Heart left ventricle (tissue), 13 donors: ENCODE results near the gene CROCC.

Experiments
- POLR2A ChIP-seq, 2 donors: fragments of 450-650 bp; IDR thresholded peaks; one replicate each; pipeline ENCODE4 v1.6.1; 2017; ENCODE audit warnings: antibody characterized with exemption in 2 of 2, mild to moderate bottlenecking in 2 of 2, moderate library complexity in 2 of 2
- TF ChIP-seq, protein P1 (sequence below), 12 donors: fragments of 200-600 bp; sonication (generic) in 4 of 12; IDR thresholded peaks; one replicate each; pipeline versions ENCODE4 v1.5.0 to v1.8.0; 2018 to 2022; ENCODE audit warnings: antibody characterized with exemption in 12 of 12, mild to moderate bottlenecking in 5 of 12
- donor health status: ischemic (EF 13 %, LVEDD 7.1; RV severe dilation, severe dysfunction).
- donor health status: DM: no; HTN: yes; CAD: no.
- donor health status: DM: no; HTN: no; CAD: no.
- donor health status: ischemic (EF 25% LVEDD 6.9; RV normal size, moderate dysfunction).
- donor health status: ischemic (EF 25% LVEDD 5.7; RV mildly dilated, moderate dysfunction).
- donor health status: ischemic (EF 35%, LVEDD 5.7; RV mildly dilated, moderate dysfunction).
- donor health status: nonischemic (EF 11% LVEDD 7.7; RV severe dilation, severe dysfunction).
- donor health status: DM: yes; HTN: yes; CAD: no.
- donor health status: PGD.
- donor health status: ischemic (EF 29% LVEDD 5.4; RV normal size, mild dysfunction).
- donor health status: nonischemic (EF 23%, LVEDD 6.1; RV moderate dilation, normal function).

- TF ChIP-seq, protein P1, sequence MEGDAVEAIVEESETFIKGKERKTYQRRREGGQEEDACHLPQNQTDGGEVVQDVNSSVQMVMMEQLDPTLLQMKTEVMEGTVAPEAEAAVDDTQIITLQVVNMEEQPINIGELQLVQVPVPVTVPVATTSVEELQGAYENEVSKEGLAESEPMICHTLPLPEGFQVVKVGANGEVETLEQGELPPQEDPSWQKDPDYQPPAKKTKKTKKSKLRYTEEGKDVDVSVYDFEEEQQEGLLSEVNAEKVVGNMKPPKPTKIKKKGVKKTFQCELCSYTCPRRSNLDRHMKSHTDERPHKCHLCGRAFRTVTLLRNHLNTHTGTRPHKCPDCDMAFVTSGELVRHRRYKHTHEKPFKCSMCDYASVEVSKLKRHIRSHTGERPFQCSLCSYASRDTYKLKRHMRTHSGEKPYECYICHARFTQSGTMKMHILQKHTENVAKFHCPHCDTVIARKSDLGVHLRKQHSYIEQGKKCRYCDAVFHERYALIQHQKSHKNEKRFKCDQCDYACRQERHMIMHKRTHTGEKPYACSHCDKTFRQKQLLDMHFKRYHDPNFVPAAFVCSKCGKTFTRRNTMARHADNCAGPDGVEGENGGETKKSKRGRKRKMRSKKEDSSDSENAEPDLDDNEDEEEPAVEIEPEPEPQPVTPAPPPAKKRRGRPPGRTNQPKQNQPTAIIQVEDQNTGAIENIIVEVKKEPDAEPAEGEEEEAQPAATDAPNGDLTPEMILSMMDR (IDR thresholded peaks at IDR 0.05): no peak
- no peak for TF ChIP-seq POLR2A (IDR thresholded peaks at IDR 0.05)
These were observed 1.2 kb downstream of the CROCC start for GRCh38 chr1:16922885-16923431.
